ENCODE measurements around the gene TRIM41.
"Not testable (repeated sequence)": the region's sequence is repeated elsewhere in the genome, so short reads cannot be mapped to it uniquely, and the experiment has no call there.

Gene TRIM41

GRCh38 chr5:181205761-181206649 is 17.1 kb upstream of the TRIM41 start:
- no peak for TF ChIP-seq CTCF (IDR thresholded peaks at IDR 0.05; ENCODE audit: control insufficient read depth, extremely low read depth, insufficient read depth)
- peak overlapping the region; percentile 57 for H3K4me3 ChIP-seq (ENCODE audit: low read depth, low read length)
- no peak for DNase-seq (ENCODE audit: low read depth)

GRCh38 chr5:181207214-181207959 is 15.7 kb upstream of the TRIM41 start:
- peak overlapping the region; percentile 57 for H3K4me3 ChIP-seq (ENCODE audit: low read depth, low read length)
- DNase-seq (ENCODE audit: low read depth): no peak
- TF ChIP-seq CTCF (IDR thresholded peaks at IDR 0.05; ENCODE audit: control insufficient read depth, extremely low read depth, insufficient read depth): no peak

GRCh38 chr5:181207960-181208253 is 15.2 kb upstream of the TRIM41 start:
- no peak for TF ChIP-seq CTCF (IDR thresholded peaks at IDR 0.05; ENCODE audit: control insufficient read depth, extremely low read depth, insufficient read depth)
- no peak for DNase-seq (ENCODE audit: low read depth)
- H3K4me3 ChIP-seq (ENCODE audit: low read depth, low read length): peak overlapping the region; percentile 57

DNA sequence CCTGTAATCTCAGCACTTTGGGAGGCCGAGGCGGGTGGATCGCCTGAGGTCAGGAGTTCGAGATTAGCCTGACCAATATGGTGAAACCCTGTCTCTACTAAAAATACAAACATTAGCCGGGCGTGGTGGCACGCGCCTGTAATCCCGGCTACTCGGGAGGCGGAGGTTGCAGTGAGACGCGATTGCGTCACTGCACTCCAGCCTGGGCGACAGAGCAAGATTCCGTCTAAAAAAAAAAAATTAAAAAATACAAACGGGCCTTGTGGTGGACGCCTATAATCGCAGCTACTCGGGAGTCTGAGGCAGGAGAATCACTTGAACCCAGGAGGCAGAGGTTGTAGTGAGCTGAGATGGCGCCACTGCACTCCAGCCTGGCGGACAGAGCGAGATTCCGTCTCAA is 14.1 kb upstream of the TRIM41 start:
- not testable (repeated sequence) for DNase-seq (ENCODE audit: low read depth); H3K4me3 ChIP-seq (ENCODE audit: low read depth, low read length)

DNA sequence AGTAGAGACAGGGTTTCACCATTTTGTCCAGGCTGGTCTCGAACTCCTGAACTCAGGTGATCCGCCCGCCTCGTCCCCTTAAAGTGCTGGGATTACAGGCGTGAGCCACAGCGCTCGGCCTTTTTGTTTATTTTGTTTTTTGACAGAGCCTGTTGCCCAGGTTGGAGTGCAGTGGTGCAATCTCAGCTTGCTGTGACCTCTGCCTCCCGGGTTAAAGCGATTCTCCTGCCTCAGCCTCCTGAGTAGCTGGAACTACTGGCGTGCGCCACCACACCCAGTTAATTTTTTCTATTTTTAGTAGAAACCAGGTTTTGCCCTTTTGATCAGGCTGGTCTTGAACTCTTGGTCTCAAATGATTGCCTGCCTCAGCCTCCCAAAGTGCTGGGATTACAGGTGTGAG is 12.9 kb upstream of the TRIM41 start:
- not testable (repeated sequence) for H3K4me3 ChIP-seq (ENCODE audit: low read depth, low read length); DNase-seq (ENCODE audit: low read depth)

DNA sequence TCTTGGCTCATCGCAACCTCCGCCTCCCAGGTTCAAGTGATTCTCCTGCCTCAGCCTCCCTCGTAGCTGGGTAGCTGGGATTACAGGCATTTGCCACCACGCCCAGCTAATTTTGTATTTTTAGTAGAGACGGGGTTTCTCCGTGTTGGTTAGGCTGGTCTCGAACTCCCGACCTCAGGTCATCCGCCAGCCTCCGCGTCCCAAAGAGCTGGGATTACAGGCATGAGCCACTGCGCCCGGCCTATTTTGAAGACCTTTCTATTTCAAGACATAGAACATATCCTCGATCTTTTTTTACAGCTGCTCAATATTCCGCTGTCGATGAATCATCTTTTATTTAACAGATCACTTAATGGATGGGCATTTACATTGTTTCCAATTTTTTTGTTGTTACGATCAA is 12.4 kb upstream of the TRIM41 start:
- DNase-seq (ENCODE audit: low read depth); H3K4me3 ChIP-seq (ENCODE audit: low read depth, low read length): not testable (repeated sequence)

DNA sequence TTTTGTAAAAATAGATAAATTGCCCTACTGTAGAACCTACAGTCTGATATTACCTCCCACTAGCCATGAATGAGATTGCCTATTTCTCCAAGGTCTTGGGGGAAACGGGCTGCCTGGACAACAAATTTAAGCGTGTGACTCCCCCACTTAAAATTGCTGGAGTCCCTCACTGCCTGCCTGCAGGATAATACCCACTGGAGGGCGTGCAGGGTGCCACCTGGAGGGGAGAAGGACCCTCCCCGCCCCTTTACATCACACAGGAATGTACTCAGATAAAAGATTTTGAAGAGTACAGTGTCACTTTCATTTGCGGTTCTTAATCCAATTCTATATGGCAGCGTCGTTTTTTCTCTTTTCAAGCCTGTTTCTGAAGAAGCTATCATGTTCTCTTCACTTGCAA is 11.9 kb upstream of the TRIM41 start:
- DNase-seq (ENCODE audit: low read depth): no peak
- TF ChIP-seq CTCF (IDR thresholded peaks at IDR 0.05; ENCODE audit: control insufficient read depth, extremely low read depth, insufficient read depth): no peak
- no peak overlapping the region for H3K4me3 ChIP-seq (ENCODE audit: low read depth, low read length)

DNA sequence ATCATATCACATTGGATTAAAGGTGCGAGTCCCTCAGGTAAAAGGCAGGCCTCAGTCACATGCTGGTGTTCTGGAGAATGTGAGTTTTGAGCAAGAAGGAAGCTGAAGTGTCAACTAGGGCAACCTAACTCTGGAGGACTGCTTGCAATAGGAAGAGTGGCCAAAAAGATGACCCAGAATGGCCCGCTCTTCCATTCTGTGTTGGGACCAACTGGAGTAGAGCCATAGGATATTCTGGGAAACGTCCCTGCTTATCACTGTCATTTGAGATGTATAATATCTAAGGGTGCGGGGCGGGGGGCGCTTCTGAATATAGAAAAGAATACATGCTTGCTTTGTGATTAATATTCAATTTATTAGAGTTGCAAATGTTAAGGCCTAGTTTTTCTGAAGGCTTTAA is 11.0 kb upstream of the TRIM41 start:
- no peak overlapping the region for H3K4me3 ChIP-seq (ENCODE audit: low read depth, low read length)
- no peak for TF ChIP-seq CTCF (IDR thresholded peaks at IDR 0.05; ENCODE audit: control insufficient read depth, extremely low read depth, insufficient read depth)
- no peak for DNase-seq (ENCODE audit: low read depth)
